DND-41 (cell line): ENCODE results near the gene SHISA3.
"Not testable (repeated sequence)": the region's sequence is repeated elsewhere in the genome, so short reads cannot be mapped to it uniquely, and the experiment has no call there.

Experiments
- ATAC-seq: fragments of 200-7000 bp; cut with Tn5 transposase; 3 replicates; pipeline ENCODE4 v1.9.1; 2021; ENCODE audit warnings: low read depth; ENCODE audit not compliant: insufficient read depth
- DNase-seq: peaks from one replicate; pipeline ENCODE4 v3.0.0-alpha.2; 2020
- H2AFZ ChIP-seq: 2 replicates; pipeline ENCODE4 v1.6.0; 2012; ENCODE audit warnings: low read depth, low read length
- H3K27ac ChIP-seq: 2 replicates; pipeline ENCODE4 v1.5.1; 2012; ENCODE audit warnings: low read length, inconsistent platforms
- H3K27me3 ChIP-seq: fragments of 200-600 bp; sonication (generic); 2 replicates; pipeline ENCODE4 v1.6.0; 2012; ENCODE audit warnings: low read length, mild to moderate bottlenecking, inconsistent platforms; ENCODE audit not compliant: insufficient read depth, poor library complexity
- H3K36me3 ChIP-seq: 2 replicates; pipeline ENCODE4 v1.5.1; 2012; ENCODE audit warnings: low read length, inconsistent platforms; ENCODE audit not compliant: insufficient read depth
- H3K4me1 ChIP-seq: 2 replicates; pipeline ENCODE4 v1.5.1; 2012; ENCODE audit warnings: mild to moderate bottlenecking, low read length; ENCODE audit not compliant: insufficient read depth
- H3K4me2 ChIP-seq: 2 replicates; pipeline ENCODE4 v1.6.0; 2012; ENCODE audit warnings: mild to moderate bottlenecking, moderate library complexity, low read length, inconsistent platforms; ENCODE audit not compliant: insufficient read depth
- H3K4me3 ChIP-seq, 2 experiments: fragments of 200-600 bp in 1 of 2; shearing (Covaris generic) in 1 of 2; 2 replicates each; pipeline ENCODE4 v1.5.1; 2012 to 2016; ENCODE audit warnings: inconsistent platforms in 2 of 2, low read length in 2 of 2, mild to moderate bottlenecking in 2 of 2, low read depth in 1 of 2, moderate library complexity in 1 of 2
- H3K79me2 ChIP-seq: 2 replicates; pipeline ENCODE4 v1.6.0; 2012; ENCODE audit warnings: low read length, inconsistent platforms; ENCODE audit not compliant: insufficient read depth
- H3K9ac ChIP-seq: 2 replicates; pipeline ENCODE4 v1.6.0; 2012; ENCODE audit warnings: low read depth, mild to moderate bottlenecking, inconsistent platforms, low read length, moderate library complexity
- H3K9me3 ChIP-seq: 2 replicates; pipeline ENCODE4 v1.5.1; 2012; ENCODE audit warnings: low read length, moderate library complexity, mild to moderate bottlenecking, inconsistent platforms; ENCODE audit not compliant: insufficient read depth, severe bottlenecking
- H4K20me1 ChIP-seq: 2 replicates; pipeline ENCODE4 v1.6.0; 2012; ENCODE audit warnings: low read length; ENCODE audit not compliant: insufficient read depth
- CTCF ChIP-seq: IDR thresholded peaks from 2 replicates; pipeline ENCODE4 v1.5.1; 2012; ENCODE audit warnings: borderline replicate concordance, low read length, moderate library complexity, mild to moderate bottlenecking; ENCODE audit not compliant: poor library complexity, severe bottlenecking; ENCODE audit errors: extremely low read depth
- EZH2 ChIP-seq: IDR thresholded peaks from 3 replicates; pipeline ENCODE4 v1.6.1; 2012; ENCODE audit warnings: borderline replicate concordance, low read depth, mild to moderate bottlenecking, moderate library complexity, low read length, inconsistent platforms; ENCODE audit not compliant: severe bottlenecking

Gene SHISA3

GRCh38 chr4:42371305-42372252 lies 25.7 kb upstream of the SHISA3 start:
- peak; percentile 50; the same call in 1 of the 3 replicates for ATAC-seq
- no peaks in the 10 kb centered on the region for H3K27me3 ChIP-seq

GRCh38 chr4:42372303-42372702 lies 25.0 kb upstream of the SHISA3 start:
- H3K9me3 ChIP-seq, H3K4me1 ChIP-seq, DNase-seq, H3K79me2 ChIP-seq, H4K20me1 ChIP-seq, H3K27ac ChIP-seq, H3K36me3 ChIP-seq, H3K27me3 ChIP-seq, H3K9ac ChIP-seq, H3K4me3 ChIP-seq, H2AFZ ChIP-seq, H3K4me2 ChIP-seq, ATAC-seq: not testable (repeated sequence)

More at GRCh38 chr4:42371305-42372252, 25.7 kb upstream of the SHISA3 start:
- Histone ChIP-seq H3K4me1 (no peaks in the 10 kb centered on the region), H3K4me2 (no peak overlapping the region), H3K9me3 (no peaks in the 10 kb centered on the region), H3K79me2 (no peaks in the 10 kb centered on the region), H3K4me3 (no peak overlapping the region), H3K9ac (no peak overlapping the region), H2AFZ (no peak overlapping the region), H3K27ac (no peak overlapping the region), H3K36me3 (no peaks in the 10 kb centered on the region), H4K20me1 (no peaks in the 10 kb centered on the region)
- DNase-seq = no peak
- peak; percentile 60 for TF ChIP-seq CTCF
- no peak for TF ChIP-seq EZH2

- no peaks in the 10 kb centered on the region for H3K27me3 ChIP-seq
- H2AFZ ChIP-seq = no peak overlapping the region
- H3K4me3 ChIP-seq = no peak overlapping the region
- H3K36me3 ChIP-seq = no peaks in the 10 kb centered on the region
- no peak overlapping the region for H3K27ac ChIP-seq
- H3K79me2 ChIP-seq = no peaks in the 10 kb centered on the region
- H3K9me3 ChIP-seq = no peaks in the 10 kb centered on the region
- H4K20me1 ChIP-seq = no peaks in the 10 kb centered on the region
- DNase-seq (no peak), ATAC-seq (no peak)
- H3K9ac ChIP-seq = no peak overlapping the region
- H3K4me1 ChIP-seq = no peaks in the 10 kb centered on the region
- TF ChIP-seq EZH2 = no peak
- TF ChIP-seq CTCF = no peak
- H3K4me2 ChIP-seq = no peak overlapping the region
These were observed 19.8 kb upstream of the SHISA3 start for GRCh38 chr4:42377497-42377896.

- no peak for ATAC-seq
- Histone ChIP-seq H4K20me1 (no peaks in the 10 kb centered on the region), H3K36me3 (no peaks in the 10 kb centered on the region), H3K4me1 (no peaks in the 10 kb centered on the region), H3K4me3 (no peak overlapping the region), H3K27me3 (no peaks in the 10 kb centered on the region), H3K79me2 (no peaks in the 10 kb centered on the region), H3K4me2 (no peak overlapping the region), H2AFZ (no peak overlapping the region), H3K9ac (no peak overlapping the region), H3K27ac (no peak overlapping the region), H3K9me3 (no peaks in the 10 kb centered on the region)
- no peak for TF ChIP-seq CTCF
- no peak for TF ChIP-seq EZH2
- DNase-seq = no peak
These were observed 15.6 kb upstream of the SHISA3 start for GRCh38 chr4:42381666-42382065.
